SH-SY5Y (cell line): ENCODE results near the gene UBAC2.

Experiments
- GATA2 ChIP-seq: IDR thresholded peaks from 2 replicates; pipeline ENCODE4 v1.6.1; 2011; ENCODE audit warnings: mild to moderate bottlenecking, low read depth, low read length
- GATA3 ChIP-seq: IDR thresholded peaks from 2 replicates; pipeline ENCODE4 v1.6.1; 2011; ENCODE audit warnings: low read depth, mild to moderate bottlenecking, low read length, moderate library complexity

GRCh38 chr13:99305158-99305557 is 104.5 kb downstream of the UBAC2 start:
- TF ChIP-seq GATA2 (no peak), GATA3 (no peak)
